Measurements from ENCODE around the gene GNAQ. TPM values are rescaled to one million over a fixed set of nuclear protein-coding genes. Genes with fewer than 3 reads are reported as not detected.

Gene GNAQ
- total RNA-seq, 1 donor from 2014 or later, result 46.9 TPM

GRCh38 chr9:77935974-77936373 is 95.6 kb downstream of the GNAQ start:
- Mint-ChIP-seq H3K27me3 (ENCODE audit: low read depth) (no peaks in the 10 kb centered on the region), H3K36me3 (peaks cover 2% of the 10 kb centered on the region), H3K9me3 (no peaks in the 10 kb centered on the region), H3K4me3 (no peak overlapping the region), H3K27ac (no peak overlapping the region), H3K4me1 (peaks cover 17% of the 10 kb centered on the region)
- TF ChIP-seq CTCF (IDR thresholded peaks at IDR 0.05; ENCODE audit: unreplicated experiment), result no peak
- DNase-seq (ENCODE audit: low spot score in 2 of 2, unreplicated experiment in 2 of 2), result no peak

- DNase-seq (ENCODE audit: low spot score in 2 of 2, unreplicated experiment in 2 of 2), result no peak
- Mint-ChIP-seq H3K36me3 (peaks cover 2% of the 10 kb centered on the region), H3K4me3 (no peak overlapping the region), H3K9me3 (no peaks in the 10 kb centered on the region), H3K4me1 (peaks cover 17% of the 10 kb centered on the region), H3K27me3 (ENCODE audit: low read depth) (no peaks in the 10 kb centered on the region), H3K27ac (no peak overlapping the region)
- no peak for TF ChIP-seq CTCF (IDR thresholded peaks at IDR 0.05; ENCODE audit: unreplicated experiment)
Measured at GRCh38 chr9:77935211-77935610, 96.4 kb downstream of the GNAQ start.

DNA sequence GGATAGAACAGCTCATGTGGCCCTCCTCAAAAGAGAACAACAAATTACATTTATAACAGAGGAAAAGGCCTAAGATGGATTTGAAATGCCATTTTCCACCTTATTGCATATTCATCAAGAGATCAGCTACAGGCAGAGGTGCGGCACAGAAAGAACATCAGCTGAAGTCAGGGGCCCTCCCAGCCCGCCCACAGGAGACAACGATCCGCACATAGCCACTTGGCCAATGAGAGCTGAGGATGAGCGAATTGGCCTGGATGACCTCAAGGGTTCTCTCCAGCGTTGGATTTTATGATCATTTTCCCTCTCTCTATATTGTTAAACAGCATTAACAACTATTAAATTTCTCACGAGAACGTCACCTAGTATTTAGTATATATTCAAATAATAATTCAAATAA is 97.6 kb downstream of the GNAQ start:
- H3K27me3 Mint-ChIP-seq (ENCODE audit: low read depth), result no peaks in the 10 kb centered on the region
- H3K27ac Mint-ChIP-seq, result no peak overlapping the region
- peaks cover 19% of the 10 kb centered on the region for H3K4me1 Mint-ChIP-seq
- TF ChIP-seq CTCF (IDR thresholded peaks at IDR 0.05; ENCODE audit: unreplicated experiment), result no peak
- peaks cover 3% of the 10 kb centered on the region for H3K36me3 Mint-ChIP-seq
- DNase-seq (ENCODE audit: low spot score in 2 of 2, unreplicated experiment in 2 of 2), result no peak
- no peak overlapping the region for H3K4me3 Mint-ChIP-seq
- H3K9me3 Mint-ChIP-seq, result no peaks in the 10 kb centered on the region

GRCh38 chr9:77933019-77933418 is 98.6 kb downstream of the GNAQ start:
- Mint-ChIP-seq H3K4me3 (no peak overlapping the region), H3K27me3 (ENCODE audit: low read depth) (no peaks in the 10 kb centered on the region), H3K27ac (no peak overlapping the region), H3K36me3 (peaks cover 3% of the 10 kb centered on the region), H3K9me3 (no peaks in the 10 kb centered on the region), H3K4me1 (peaks cover 19% of the 10 kb centered on the region)
- DNase-seq (ENCODE audit: low spot score in 2 of 2, unreplicated experiment in 2 of 2), result no peak
- TF ChIP-seq CTCF (IDR thresholded peaks at IDR 0.05; ENCODE audit: unreplicated experiment), result no peak

GRCh38 chr9:77929942-77930341 is 101.7 kb downstream of the GNAQ start:
- Mint-ChIP-seq H3K4me3 (no peak overlapping the region), H3K4me1 (peaks cover 32% of the 10 kb centered on the region), H3K9me3 (no peaks in the 10 kb centered on the region), H3K27ac (no peak overlapping the region), H3K27me3 (ENCODE audit: low read depth) (no peaks in the 10 kb centered on the region), H3K36me3 (peaks cover 3% of the 10 kb centered on the region)
- no peak for TF ChIP-seq CTCF (IDR thresholded peaks at IDR 0.05; ENCODE audit: unreplicated experiment)
- DNase-seq (ENCODE audit: low spot score in 2 of 2, unreplicated experiment in 2 of 2), result no peak

- no peak for TF ChIP-seq CTCF (IDR thresholded peaks at IDR 0.05; ENCODE audit: unreplicated experiment)
- no peaks in the 10 kb centered on the region for H3K27me3 Mint-ChIP-seq (ENCODE audit: low read depth)
- H3K36me3 Mint-ChIP-seq, result peaks cover 2% of the 10 kb centered on the region
- no peak overlapping the region for H3K27ac Mint-ChIP-seq
- DNase-seq (ENCODE audit: low spot score in 2 of 2, unreplicated experiment in 2 of 2), result no peak
- H3K9me3 Mint-ChIP-seq, result no peaks in the 10 kb centered on the region
- no peak overlapping the region for H3K4me3 Mint-ChIP-seq
- peaks cover 19% of the 10 kb centered on the region for H3K4me1 Mint-ChIP-seq
Measured at GRCh38 chr9:77927265-77927664, 104.3 kb downstream of the GNAQ start.
